NCI-H510A treated with DMSO at 0.1 percent for 48 hours (cell line): ENCODE data around the gene SFI1.
"Not testable (repeated sequence)": the region's sequence is repeated elsewhere in the genome, so short reads cannot be mapped to it uniquely, and the experiment has no call there.

Experiments
- DNase-seq: peaks from one replicate; lab custom pipeline; 2025; lab: John Stamatoyannopoulos, UW

Gene SFI1

GRCh38 chr22:31493355-31493754 lies 3.0 kb upstream of the SFI1 start:
- DNase-seq: not testable (repeated sequence)

- no peak for DNase-seq
Observed at GRCh38 chr22:31495343-31495742, 993 bp upstream of the SFI1 start.

- no peak for DNase-seq
Observed at GRCh38 chr22:31496735-31497146, 405 bp downstream of the SFI1 start.

GRCh38 chr22:31497148-31497938 lies 1.0 kb downstream of the SFI1 start:
- no peak for DNase-seq

- no peak for DNase-seq
Observed at GRCh38 chr22:31501738-31502137, 5.4 kb downstream of the SFI1 start.

- no peak for DNase-seq
Observed at GRCh38 chr22:31503211-31503964, 7.1 kb downstream of the SFI1 start.

- no peak for DNase-seq
Observed at GRCh38 chr22:31504282-31504681, 7.9 kb downstream of the SFI1 start.

- DNase-seq: not testable (repeated sequence)
Observed at GRCh38 chr22:31507517-31507916, 11.2 kb downstream of the SFI1 start.

GRCh38 chr22:31508536-31508935 lies 12.2 kb downstream of the SFI1 start:
- no peak for DNase-seq

GRCh38 chr22:31509061-31509762 lies 12.9 kb downstream of the SFI1 start:
- no peak for DNase-seq

- no peak for DNase-seq
Observed at GRCh38 chr22:31520051-31520450, 23.7 kb downstream of the SFI1 start.

GRCh38 chr22:31524132-31524531 lies 27.8 kb downstream of the SFI1 start:
- not testable (repeated sequence) for DNase-seq

GRCh38 chr22:31526270-31526669 lies 29.9 kb downstream of the SFI1 start:
- DNase-seq: no peak

GRCh38 chr22:31530823-31531195 lies 34.5 kb downstream of the SFI1 start:
- DNase-seq: no peak

- no peak for DNase-seq
Observed at GRCh38 chr22:31532060-31532459, 35.7 kb downstream of the SFI1 start.

- no peak for DNase-seq
Observed at GRCh38 chr22:31533374-31533773, 37.0 kb downstream of the SFI1 start.

- no peak for DNase-seq
Observed at GRCh38 chr22:31537019-31537535, 40.7 kb downstream of the SFI1 start.

GRCh38 chr22:31538815-31539214 lies 42.5 kb downstream of the SFI1 start:
- DNase-seq: no peak

- not testable (repeated sequence) for DNase-seq
Observed at GRCh38 chr22:31540166-31540565, 43.8 kb downstream of the SFI1 start.

GRCh38 chr22:31540966-31541365 lies 44.6 kb downstream of the SFI1 start:
- no peak for DNase-seq

- no peak for DNase-seq
Observed at GRCh38 chr22:31544481-31545480, 48.4 kb downstream of the SFI1 start.
